ENCODE data around the gene B3GAT3.

DNA sequence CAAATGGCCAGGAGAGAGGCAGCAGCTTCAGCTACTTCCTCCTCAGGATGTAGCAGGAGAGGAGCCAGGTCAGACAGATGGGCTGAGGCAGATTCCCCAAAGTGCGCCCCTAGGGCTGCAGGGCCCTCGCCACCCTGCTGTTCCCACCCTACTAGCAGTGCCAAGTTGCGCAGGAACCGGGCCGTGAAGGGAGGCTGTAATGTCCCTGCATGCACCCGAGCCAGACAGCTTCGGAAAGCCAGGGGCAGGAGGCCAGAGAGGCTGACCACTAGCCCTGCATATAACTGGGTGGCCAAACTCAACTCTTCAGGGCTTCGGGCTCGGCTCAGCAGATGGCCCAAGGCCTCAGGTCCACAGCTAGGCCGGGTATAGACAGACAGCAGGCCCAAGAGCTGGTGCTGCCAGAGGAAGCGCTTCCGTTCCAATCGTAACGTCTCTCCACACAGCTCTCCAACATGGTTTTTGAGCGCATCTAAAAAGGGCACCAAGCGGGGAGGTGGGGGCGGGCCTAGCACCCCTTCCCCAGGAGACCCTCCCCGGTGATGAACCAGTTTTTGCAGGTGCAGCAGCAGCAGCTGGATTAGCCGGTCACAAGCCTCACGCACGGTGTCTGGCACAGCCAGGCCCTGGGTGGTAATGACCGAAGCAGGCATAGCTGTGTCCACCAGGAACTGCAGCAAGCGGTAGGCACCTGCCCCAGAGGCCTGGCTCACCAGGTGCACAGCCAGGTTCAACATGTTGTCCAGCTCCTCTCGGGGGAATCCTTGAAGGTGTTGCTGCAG lies 26.6 kb upstream of the B3GAT3 start:
- TF ChIP-seq POLR2AphosphoS5 (IDR thresholded peaks at IDR 0.05; ENCODE audit: low read depth, low read length) (no peak), ZNF274 (IDR thresholded peaks at IDR 0.05; ENCODE audit: low read depth, low read length) (no peak), SIN3A (IDR thresholded peaks at IDR 0.05; ENCODE audit: low read depth) (no peak), YY1 (IDR thresholded peaks at IDR 0.05; ENCODE audit: extremely low read depth, insufficient replicate concordance, low read depth, low read length) (no peak), POLR2A (IDR thresholded peaks at IDR 0.05; ENCODE audit: borderline replicate concordance, extremely low read depth, insufficient read depth, insufficient read length) (no peak), EZH2phosphoT487 (IDR thresholded peaks at IDR 0.05; ENCODE audit: borderline replicate concordance) (no peak), EZH2 (IDR thresholded peaks at IDR 0.05) (no peak)
- TF ChIP-seq, protein P1, sequence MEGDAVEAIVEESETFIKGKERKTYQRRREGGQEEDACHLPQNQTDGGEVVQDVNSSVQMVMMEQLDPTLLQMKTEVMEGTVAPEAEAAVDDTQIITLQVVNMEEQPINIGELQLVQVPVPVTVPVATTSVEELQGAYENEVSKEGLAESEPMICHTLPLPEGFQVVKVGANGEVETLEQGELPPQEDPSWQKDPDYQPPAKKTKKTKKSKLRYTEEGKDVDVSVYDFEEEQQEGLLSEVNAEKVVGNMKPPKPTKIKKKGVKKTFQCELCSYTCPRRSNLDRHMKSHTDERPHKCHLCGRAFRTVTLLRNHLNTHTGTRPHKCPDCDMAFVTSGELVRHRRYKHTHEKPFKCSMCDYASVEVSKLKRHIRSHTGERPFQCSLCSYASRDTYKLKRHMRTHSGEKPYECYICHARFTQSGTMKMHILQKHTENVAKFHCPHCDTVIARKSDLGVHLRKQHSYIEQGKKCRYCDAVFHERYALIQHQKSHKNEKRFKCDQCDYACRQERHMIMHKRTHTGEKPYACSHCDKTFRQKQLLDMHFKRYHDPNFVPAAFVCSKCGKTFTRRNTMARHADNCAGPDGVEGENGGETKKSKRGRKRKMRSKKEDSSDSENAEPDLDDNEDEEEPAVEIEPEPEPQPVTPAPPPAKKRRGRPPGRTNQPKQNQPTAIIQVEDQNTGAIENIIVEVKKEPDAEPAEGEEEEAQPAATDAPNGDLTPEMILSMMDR (IDR thresholded peaks at IDR 0.05 in 2 of 3, conservative IDR thresholded peaks at IDR 0.05 in 1 of 3; ENCODE audit: borderline replicate concordance in 1 of 3, insufficient read depth in 1 of 3, low read depth in 2 of 3, low read length in 2 of 3): no peak
- TF ChIP-seq, protein P2, sequence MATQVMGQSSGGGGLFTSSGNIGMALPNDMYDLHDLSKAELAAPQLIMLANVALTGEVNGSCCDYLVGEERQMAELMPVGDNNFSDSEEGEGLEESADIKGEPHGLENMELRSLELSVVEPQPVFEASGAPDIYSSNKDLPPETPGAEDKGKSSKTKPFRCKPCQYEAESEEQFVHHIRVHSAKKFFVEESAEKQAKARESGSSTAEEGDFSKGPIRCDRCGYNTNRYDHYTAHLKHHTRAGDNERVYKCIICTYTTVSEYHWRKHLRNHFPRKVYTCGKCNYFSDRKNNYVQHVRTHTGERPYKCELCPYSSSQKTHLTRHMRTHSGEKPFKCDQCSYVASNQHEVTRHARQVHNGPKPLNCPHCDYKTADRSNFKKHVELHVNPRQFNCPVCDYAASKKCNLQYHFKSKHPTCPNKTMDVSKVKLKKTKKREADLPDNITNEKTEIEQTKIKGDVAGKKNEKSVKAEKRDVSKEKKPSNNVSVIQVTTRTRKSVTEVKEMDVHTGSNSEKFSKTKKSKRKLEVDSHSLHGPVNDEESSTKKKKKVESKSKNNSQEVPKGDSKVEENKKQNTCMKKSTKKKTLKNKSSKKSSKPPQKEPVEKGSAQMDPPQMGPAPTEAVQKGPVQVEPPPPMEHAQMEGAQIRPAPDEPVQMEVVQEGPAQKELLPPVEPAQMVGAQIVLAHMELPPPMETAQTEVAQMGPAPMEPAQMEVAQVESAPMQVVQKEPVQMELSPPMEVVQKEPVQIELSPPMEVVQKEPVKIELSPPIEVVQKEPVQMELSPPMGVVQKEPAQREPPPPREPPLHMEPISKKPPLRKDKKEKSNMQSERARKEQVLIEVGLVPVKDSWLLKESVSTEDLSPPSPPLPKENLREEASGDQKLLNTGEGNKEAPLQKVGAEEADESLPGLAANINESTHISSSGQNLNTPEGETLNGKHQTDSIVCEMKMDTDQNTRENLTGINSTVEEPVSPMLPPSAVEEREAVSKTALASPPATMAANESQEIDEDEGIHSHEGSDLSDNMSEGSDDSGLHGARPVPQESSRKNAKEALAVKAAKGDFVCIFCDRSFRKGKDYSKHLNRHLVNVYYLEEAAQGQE (IDR thresholded peaks at IDR 0.05; ENCODE audit: low read depth): no peak
- TF ChIP-seq, protein P3, sequence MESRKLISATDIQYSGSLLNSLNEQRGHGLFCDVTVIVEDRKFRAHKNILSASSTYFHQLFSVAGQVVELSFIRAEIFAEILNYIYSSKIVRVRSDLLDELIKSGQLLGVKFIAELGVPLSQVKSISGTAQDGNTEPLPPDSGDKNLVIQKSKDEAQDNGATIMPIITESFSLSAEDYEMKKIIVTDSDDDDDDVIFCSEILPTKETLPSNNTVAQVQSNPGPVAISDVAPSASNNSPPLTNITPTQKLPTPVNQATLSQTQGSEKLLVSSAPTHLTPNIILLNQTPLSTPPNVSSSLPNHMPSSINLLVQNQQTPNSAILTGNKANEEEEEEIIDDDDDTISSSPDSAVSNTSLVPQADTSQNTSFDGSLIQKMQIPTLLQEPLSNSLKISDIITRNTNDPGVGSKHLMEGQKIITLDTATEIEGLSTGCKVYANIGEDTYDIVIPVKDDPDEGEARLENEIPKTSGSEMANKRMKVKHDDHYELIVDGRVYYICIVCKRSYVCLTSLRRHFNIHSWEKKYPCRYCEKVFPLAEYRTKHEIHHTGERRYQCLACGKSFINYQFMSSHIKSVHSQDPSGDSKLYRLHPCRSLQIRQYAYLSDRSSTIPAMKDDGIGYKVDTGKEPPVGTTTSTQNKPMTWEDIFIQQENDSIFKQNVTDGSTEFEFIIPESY (IDR thresholded peaks at IDR 0.05; ENCODE audit: extremely low read depth, insufficient replicate concordance, low read length): no peak
- TF ChIP-seq, protein P4, sequence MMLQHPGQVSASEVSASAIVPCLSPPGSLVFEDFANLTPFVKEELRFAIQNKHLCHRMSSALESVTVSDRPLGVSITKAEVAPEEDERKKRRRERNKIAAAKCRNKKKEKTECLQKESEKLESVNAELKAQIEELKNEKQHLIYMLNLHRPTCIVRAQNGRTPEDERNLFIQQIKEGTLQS (IDR thresholded peaks at IDR 0.05): no peak
